GM13977 (cell line): Measurements from ENCODE around the gene MTA2.
A peak's percentile ranks its signal among the peaks of the same experiment; 100 is the strongest.
"Not testable (repeated sequence)": the region's sequence is repeated elsewhere in the genome, so short reads cannot be mapped to it uniquely, and the experiment has no call there.

Experiments used
- DNase-seq: peaks from one replicate; pipeline ENCODE4 v3.0.0; 2012; ENCODE audit warnings: low spot score
- in situ Hi-C: fragments of 300-500 bp; cut with MboI; formaldehyde crosslinking; loops from one replicate; pipeline ENCODE4 v1.12.0; 2022; ENCODE audit warnings: low sequenced_read_pairs, low pct_unique_long_range_greater_than_20kb, mixed read lengths, inconsistent platforms; ENCODE audit not compliant: unreplicated experiment
- TF ChIP-seq, protein P1 (sequence below): IDR thresholded peaks from 2 replicates; pipeline ENCODE4 v1.5.1; 2012; ENCODE audit warnings: mild to moderate bottlenecking, control low read depth; ENCODE audit not compliant: insufficient read depth; ENCODE audit errors: extremely low read depth, missing control alignments

Gene MTA2

GRCh38 chr11:62567018-62567633, 34.5 kb downstream of the MTA2 start:
- in situ Hi-C loops = loop anchor here (10.0 kb wide), 1 partner anchor 142 kb away; no protein-coding TSS in a partner anchor
- DNase-seq = no peak
- TF ChIP-seq, protein P1, sequence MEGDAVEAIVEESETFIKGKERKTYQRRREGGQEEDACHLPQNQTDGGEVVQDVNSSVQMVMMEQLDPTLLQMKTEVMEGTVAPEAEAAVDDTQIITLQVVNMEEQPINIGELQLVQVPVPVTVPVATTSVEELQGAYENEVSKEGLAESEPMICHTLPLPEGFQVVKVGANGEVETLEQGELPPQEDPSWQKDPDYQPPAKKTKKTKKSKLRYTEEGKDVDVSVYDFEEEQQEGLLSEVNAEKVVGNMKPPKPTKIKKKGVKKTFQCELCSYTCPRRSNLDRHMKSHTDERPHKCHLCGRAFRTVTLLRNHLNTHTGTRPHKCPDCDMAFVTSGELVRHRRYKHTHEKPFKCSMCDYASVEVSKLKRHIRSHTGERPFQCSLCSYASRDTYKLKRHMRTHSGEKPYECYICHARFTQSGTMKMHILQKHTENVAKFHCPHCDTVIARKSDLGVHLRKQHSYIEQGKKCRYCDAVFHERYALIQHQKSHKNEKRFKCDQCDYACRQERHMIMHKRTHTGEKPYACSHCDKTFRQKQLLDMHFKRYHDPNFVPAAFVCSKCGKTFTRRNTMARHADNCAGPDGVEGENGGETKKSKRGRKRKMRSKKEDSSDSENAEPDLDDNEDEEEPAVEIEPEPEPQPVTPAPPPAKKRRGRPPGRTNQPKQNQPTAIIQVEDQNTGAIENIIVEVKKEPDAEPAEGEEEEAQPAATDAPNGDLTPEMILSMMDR = no peak

- in situ Hi-C loops = loop anchor here (10.0 kb wide), 1 partner anchor 141 kb away; no protein-coding TSS in a partner anchor
- DNase-seq = no peak
- TF ChIP-seq, protein P1 = no peak
Observed at GRCh38 chr11:62566247-62566646, 35.4 kb downstream of the MTA2 start.

GRCh38 chr11:62565100-62565802, 36.4 kb downstream of the MTA2 start:
- in situ Hi-C loops = loop anchor here (10.0 kb wide), 1 partner anchor 140 kb away; no protein-coding TSS in a partner anchor
- TF ChIP-seq, protein P1 = no peak
- DNase-seq = no peak

GRCh38 chr11:62561677-62562230, 39.9 kb downstream of the MTA2 start:
- in situ Hi-C loops = loop anchor here (10.0 kb wide), 1 partner anchor 137 kb away; no protein-coding TSS in a partner anchor
- DNase-seq = not testable (repeated sequence)

- TF ChIP-seq, protein P1 = peak; percentile 72
- DNase-seq = no peak
- in situ Hi-C loops = loop anchor here (10.0 kb wide), 1 partner anchor 136 kb away; no protein-coding TSS in a partner anchor
Observed at GRCh38 chr11:62560566-62561103, 41.0 kb downstream of the MTA2 start.

- in situ Hi-C loops = loop anchor here (10.0 kb wide), 1 partner anchor 135 kb away; no protein-coding TSS in a partner anchor
- not testable (repeated sequence) for DNase-seq
Observed at GRCh38 chr11:62559626-62560025, 42.0 kb downstream of the MTA2 start.

DNA sequence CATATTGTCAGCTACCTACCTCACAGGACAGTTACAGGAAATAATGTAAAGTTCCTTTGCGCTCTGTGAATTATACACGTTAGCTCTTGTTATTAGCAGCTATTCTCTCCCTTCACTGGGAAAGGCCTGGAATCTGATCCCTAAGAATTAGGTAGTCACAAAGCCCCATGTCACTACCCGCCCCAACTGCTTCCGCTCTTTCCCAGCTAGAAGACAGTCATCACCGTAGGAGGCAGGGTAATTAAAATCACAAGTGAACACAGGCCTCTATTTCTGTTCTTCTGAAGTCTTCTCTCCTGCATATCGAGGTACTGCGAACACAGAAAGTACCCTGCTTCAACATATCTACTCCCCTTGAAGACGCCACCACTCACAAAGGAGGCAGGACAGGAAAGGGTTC, 42.5 kb downstream of the MTA2 start:
- TF ChIP-seq, protein P1 = no peak

More for the DNA sequence above, 42.5 kb downstream of the MTA2 start:
- in situ Hi-C loops = no loop called here
- no peak for DNase-seq
